Posterior vena cava (tissue), 2 donors: Measurements from ENCODE around the gene PCSK9. TPM values are rescaled to one million over a fixed set of nuclear protein-coding genes. Genes with fewer than 3 reads are reported as not detected.

Experiments used
- DNase-seq: peaks from one replicate; pipeline ENCODE4 v3.0.0-alpha.2; 2020; ENCODE audit warnings: low spot score
- intact Hi-C, 2 donors: fragments of 100-400 bp; cut with DNase I; formaldehyde crosslinking; loops; one replicate each; pipeline versions ENCODE4 v1.14.1 to v1.14.2; 2022 to 2023
- total RNA-seq, 2 donors: library from RNA; stranded (reverse); fragmentation: NEBNext Ultra II Directional; extraction: Animal tissue kit (Norgen Biotek cat#: 25700); gene quantifications; one replicate each; pipeline ENCODE4 v1.2.1, GENCODE V29; 2021
- donor health status: DM: yes; HTN: yes; CAD: no.
- donor health status: DM: yes; HTN: yes; CAD: no.

Gene PCSK9
- total RNA-seq, 2 donors from 2014 or later, result 0.32 TPM; not detected in 1

DNA sequence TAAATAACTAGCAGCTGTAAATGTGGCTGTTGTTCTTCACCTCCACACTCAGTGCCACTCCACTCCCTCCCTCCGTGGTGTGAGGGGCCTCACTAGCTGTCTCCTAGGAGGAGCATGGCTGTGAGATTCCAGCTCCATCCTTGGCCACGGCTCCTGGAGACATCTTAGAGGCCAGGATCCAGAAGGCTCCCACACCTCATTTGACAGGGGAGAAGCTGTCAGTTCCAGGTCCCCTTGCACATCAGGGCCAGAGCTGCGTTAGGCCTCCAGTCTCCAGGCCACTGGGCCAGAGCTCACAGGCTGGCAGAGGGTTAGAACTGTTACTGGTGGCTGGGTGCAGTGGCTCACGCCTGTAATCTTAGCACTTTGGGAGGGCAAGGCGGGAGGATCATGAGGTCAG lies 15.0 kb downstream of the PCSK9 start:
- DNase-seq, result peak; percentile 60
- intact Hi-C loops, result no loop called here

DNA sequence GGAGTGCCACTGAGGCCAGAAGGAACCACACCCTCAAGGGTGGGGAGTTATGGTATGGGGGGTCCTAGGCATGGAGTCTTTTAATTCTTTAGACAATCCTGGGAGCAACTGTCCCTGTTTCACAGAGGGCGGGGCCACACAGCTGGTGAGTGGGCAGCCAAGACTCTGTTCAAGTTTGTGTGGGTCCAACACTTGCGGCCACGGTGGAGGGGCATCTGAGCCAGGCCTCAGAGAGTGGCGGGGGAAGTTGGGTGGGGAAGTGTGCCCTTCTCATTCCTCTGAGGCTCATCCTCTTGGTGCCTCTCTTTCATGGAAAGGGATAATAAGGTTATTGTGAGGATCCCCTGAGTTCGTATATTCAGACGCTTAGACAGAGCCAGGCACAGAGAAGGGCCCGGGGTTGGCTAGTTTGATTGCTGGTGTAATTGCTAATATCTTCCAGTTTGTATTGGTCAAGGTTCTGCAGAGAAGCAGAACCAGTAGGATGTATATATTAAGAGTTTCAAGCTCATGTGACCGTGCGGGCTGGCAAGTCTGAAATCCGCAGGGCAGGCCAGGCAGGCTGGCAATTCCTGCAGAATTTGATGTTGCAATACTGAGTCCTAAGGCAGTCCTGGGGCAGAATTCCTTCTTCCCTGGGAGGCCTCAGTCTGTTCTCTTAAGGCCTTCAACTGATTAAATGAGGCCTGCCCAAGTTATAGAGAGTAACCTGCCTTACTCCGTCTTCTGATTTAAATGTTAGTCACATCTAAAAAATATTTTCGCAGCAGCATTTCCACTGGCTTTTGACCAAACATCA lies 15.9 kb downstream of the PCSK9 start:
- intact Hi-C loops, result no loop called here
- DNase-seq, result no peak

GRCh38 chr1:55055951-55056631 lies 16.7 kb downstream of the PCSK9 start:
- DNase-seq, result peak; percentile 72
- intact Hi-C loops, result no loop called here

- DNase-seq, result peak; percentile 42
- intact Hi-C loops, result no loop called here
These were observed 17.3 kb downstream of the PCSK9 start for GRCh38 chr1:55056632-55056992.

GRCh38 chr1:55057270-55057955 lies 18.1 kb downstream of the PCSK9 start:
- DNase-seq, result peak; percentile 77
- intact Hi-C loops, result no loop called here

GRCh38 chr1:55057956-55058298 lies 18.6 kb downstream of the PCSK9 start:
- DNase-seq, result peak; percentile 72

GRCh38 chr1:55059302-55060132 lies 20.2 kb downstream of the PCSK9 start:
- DNase-seq, result peak; percentile 67

More at GRCh38 chr1:55057956-55058298, 18.6 kb downstream of the PCSK9 start:
- intact Hi-C loops, result no loop called here

GRCh38 chr1:55060133-55060999 lies 21.0 kb downstream of the PCSK9 start:
- intact Hi-C loops, result no loop called here

More at GRCh38 chr1:55059302-55060132, 20.2 kb downstream of the PCSK9 start:
- intact Hi-C loops, result no loop called here

GRCh38 chr1:55061000-55061705 lies 21.8 kb downstream of the PCSK9 start:
- peak; percentile 77 for DNase-seq
- intact Hi-C loops, result no loop called here

More at GRCh38 chr1:55060133-55060999, 21.0 kb downstream of the PCSK9 start:
- DNase-seq, result peak; percentile 67

- intact Hi-C loops, result no loop called here
These were observed 22.5 kb downstream of the PCSK9 start for GRCh38 chr1:55061706-55062321.

DNA sequence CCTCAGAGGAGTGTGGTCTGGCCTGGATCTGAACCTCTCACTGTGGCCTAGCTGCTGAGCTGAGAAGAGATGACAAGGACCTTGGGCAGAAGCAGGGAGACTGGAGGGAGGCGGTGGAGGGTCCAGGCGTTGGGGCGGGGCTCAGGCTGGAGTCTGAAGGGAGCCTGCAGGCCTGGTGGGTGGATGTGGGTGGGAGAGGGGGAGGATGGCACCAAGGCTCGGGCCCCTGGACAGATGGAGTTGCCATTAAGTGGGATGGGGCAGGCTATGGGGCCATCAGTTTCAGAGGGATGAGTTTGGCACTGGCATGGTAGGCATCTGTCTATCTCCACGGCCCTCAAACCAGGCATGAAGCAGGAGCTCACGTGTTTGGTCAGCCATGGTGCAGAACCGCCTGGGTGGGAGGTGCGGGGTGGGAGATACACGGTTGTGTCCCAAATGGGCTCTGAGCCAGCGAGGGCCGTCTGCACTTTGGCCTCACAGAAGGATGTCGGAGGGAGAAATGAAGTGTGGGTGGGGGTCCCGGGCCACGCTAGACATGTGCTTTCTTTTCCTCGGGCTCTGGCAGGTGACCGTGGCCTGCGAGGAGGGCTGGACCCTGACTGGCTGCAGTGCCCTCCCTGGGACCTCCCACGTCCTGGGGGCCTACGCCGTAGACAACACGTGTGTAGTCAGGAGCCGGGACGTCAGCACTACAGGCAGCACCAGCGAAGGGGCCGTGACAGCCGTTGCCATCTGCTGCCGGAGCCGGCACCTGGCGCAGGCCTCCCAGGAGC lies 23.6 kb downstream of the PCSK9 start:
- intact Hi-C loops, result no loop called here

More at GRCh38 chr1:55061706-55062321, 22.5 kb downstream of the PCSK9 start:
- no peak for DNase-seq

GRCh38 chr1:55063577-55063942 lies 24.2 kb downstream of the PCSK9 start:
- intact Hi-C loops, result no loop called here
- no peak for DNase-seq

More for the DNA sequence above, 23.6 kb downstream of the PCSK9 start:
- peak; percentile 83 for DNase-seq

- peak; percentile 75 for DNase-seq
- intact Hi-C loops, result no loop called here
These were observed 24.8 kb downstream of the PCSK9 start for GRCh38 chr1:55064071-55064581.

- peak; percentile 77 for DNase-seq
- intact Hi-C loops, result no loop called here
These were observed 25.5 kb downstream of the PCSK9 start for GRCh38 chr1:55064861-55065263.

- intact Hi-C loops, result no loop called here
- DNase-seq, result peak; percentile 72
These were observed 26.3 kb downstream of the PCSK9 start for GRCh38 chr1:55065648-55066047.

- intact Hi-C loops, result no loop called here
- no peak for DNase-seq
These were observed 27.9 kb downstream of the PCSK9 start for GRCh38 chr1:55067022-55067778.
